Umbilical cord (tissue), 2 donors: Measurements from ENCODE around the gene RNF182. TPM values are rescaled to one million over a fixed set of nuclear protein-coding genes. Genes with fewer than 3 reads are reported as not detected.
A peak's percentile ranks its signal among the peaks of the same experiment; 100 is the strongest.
"Not testable (repeated sequence)": the region's sequence is repeated elsewhere in the genome, so short reads cannot be mapped to it uniquely, and the experiment has no call there.

Experiments used
- DNase-seq: peaks from one replicate; pipeline ENCODE4 v3.0.0-alpha.2; 2015; ENCODE audit warnings: low spot score
- total RNA-seq: library from RNA; depleted of rRNA; stranded (reverse); fragments of >200 nt; gene quantifications from one replicate; pipeline ENCODE4 v1.2.3, GENCODE V29; 2014; ENCODE audit warnings: low replicate concordance; ENCODE audit not compliant: insufficient read depth

RNF182 gene
- total RNA-seq, 1 donor from 2014 or later: 3.6 TPM

- no peak for DNase-seq
These were observed 76.7 kb downstream of the RNF182 start for GRCh38 chr6:14001329-14002012.

- DNase-seq: no peak
These were observed 77.6 kb downstream of the RNF182 start for GRCh38 chr6:14002176-14002947.

GRCh38 chr6:14004258-14004657, 79.5 kb downstream of the RNF182 start:
- no peak for DNase-seq

GRCh38 chr6:14008809-14009208, 84.1 kb downstream of the RNF182 start:
- DNase-seq: no peak

GRCh38 chr6:14009431-14009830, 84.7 kb downstream of the RNF182 start:
- no peak for DNase-seq

- DNase-seq: no peak
These were observed 85.5 kb downstream of the RNF182 start for GRCh38 chr6:14010275-14010674.

GRCh38 chr6:14012313-14013030, 87.7 kb downstream of the RNF182 start:
- no peak for DNase-seq

GRCh38 chr6:14015964-14016363, 91.2 kb downstream of the RNF182 start:
- no peak for DNase-seq

GRCh38 chr6:14016432-14016831, 91.7 kb downstream of the RNF182 start:
- DNase-seq: no peak

GRCh38 chr6:14016935-14017625, 92.3 kb downstream of the RNF182 start:
- DNase-seq: no peak

- DNase-seq: no peak
These were observed 93.1 kb downstream of the RNF182 start for GRCh38 chr6:14017626-14018475.

GRCh38 chr6:14018559-14018958, 93.8 kb downstream of the RNF182 start:
- DNase-seq: not testable (repeated sequence)

GRCh38 chr6:14020551-14020950, 95.8 kb downstream of the RNF182 start:
- DNase-seq: peak; percentile 11

- no peak for DNase-seq
These were observed 96.7 kb downstream of the RNF182 start for GRCh38 chr6:14021449-14021848.

GRCh38 chr6:14022673-14023072, 97.9 kb downstream of the RNF182 start:
- DNase-seq: no peak

- no peak for DNase-seq
These were observed 99.1 kb downstream of the RNF182 start for GRCh38 chr6:14023855-14024254.

- DNase-seq: no peak
These were observed 100.4 kb downstream of the RNF182 start for GRCh38 chr6:14025160-14025559.

GRCh38 chr6:14026831-14027539, 102.2 kb downstream of the RNF182 start:
- DNase-seq: no peak

- DNase-seq: no peak
These were observed 103.9 kb downstream of the RNF182 start for GRCh38 chr6:14028631-14029030.

GRCh38 chr6:14029605-14030004, 104.9 kb downstream of the RNF182 start:
- no peak for DNase-seq
